GM19324 (cell line): ENCODE data around the gene RAB37.

ENCODE experiments used
- ATAC-seq: cut with Tn5 transposase; IDR thresholded peaks from one replicate; pipeline ENCODE4 v1.9.1; 2021; ENCODE audit warnings: mild to moderate bottlenecking, moderate library complexity; ENCODE audit not compliant: unreplicated experiment, low FRiP score

The RAB37 gene

DNA sequence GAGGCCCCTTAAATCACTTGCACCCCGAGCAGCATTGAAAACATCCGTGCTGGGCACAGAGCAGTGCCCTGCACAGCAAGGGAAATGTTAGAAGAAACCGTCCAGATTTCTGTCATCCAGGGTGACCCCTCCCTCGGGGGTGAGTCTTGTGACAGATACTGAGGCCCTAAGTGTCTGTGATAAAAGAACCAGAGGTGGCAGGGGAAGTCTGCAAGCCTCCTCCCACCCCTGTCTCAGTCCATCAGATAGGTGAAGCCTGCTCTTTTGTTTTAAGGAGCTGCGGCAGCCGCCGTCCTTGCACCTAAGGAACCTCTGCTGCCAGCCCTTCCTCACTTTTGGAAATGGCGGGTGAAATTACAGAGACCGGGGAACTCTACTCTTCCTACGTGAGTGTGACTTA, 39.9 kb downstream of the RAB37 start:
- no peak for ATAC-seq

DNA sequence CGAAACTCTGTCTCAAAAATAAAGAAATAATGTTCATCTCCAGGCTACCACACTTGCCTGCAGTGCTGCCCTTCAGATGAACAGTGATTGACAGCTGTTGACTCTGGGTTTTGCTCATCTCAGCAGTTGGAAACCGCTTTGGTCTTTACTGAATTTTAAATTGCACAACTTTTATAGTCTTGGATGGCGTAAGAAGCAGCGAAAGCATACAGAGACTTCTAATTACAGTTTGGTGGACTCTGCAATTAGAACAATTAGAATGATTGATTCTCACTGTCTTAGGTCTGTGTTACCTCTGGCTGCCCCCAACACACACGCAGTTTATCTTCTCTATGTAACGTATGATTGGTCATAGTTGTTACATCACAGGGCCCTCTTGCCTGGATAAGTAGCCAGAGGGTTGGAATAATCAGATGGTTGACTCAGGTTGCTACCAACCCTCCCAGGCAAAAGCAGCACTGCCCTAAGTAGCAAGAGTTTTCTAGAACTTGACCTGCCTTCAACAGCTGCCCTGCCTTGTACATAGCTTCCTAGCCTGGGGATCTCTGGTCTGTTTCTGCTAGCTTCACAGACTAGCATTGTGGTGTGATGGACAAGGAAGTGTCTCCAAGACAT, 41.0 kb downstream of the RAB37 start:
- ATAC-seq = no peak

DNA sequence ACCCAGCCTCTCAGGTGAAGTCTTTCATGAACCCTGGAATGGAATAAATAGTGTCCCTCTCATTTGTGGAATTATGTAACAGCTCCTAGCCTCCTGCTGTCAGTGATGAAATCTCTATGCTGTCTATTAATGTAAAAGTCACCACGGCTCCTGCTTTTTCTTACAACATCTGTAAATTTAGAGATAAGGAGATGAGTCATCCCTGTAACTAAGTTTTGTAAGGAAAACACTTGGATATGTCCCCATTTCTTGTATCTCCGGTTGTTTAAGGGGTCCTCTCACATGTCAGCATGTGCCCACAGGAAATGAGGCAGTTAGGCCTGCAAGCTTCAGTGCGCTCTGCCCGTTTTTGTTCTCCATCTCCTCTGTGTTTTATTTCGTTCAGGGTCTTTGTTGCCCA, 41.9 kb downstream of the RAB37 start:
- no peak for ATAC-seq

DNA sequence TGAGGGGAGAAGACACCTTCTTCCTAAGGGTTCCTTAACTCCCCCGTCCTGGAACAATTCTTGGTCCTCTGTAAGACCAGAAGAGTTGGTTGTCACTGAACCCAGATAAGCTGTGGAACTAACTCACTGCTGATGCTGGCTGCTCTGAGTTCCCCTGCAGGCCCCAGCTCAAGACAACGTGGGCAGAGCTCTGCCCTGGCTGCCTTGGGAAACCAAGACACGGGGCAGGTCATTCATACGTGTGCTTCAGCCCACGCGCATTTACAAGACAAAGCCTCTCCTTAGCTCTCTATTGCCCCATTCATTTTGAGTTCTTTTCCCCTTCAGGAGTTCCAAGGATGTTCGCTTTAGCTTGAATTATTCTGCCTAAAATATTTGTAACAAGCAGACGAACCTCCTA, 42.4 kb downstream of the RAB37 start:
- no peak for ATAC-seq

DNA sequence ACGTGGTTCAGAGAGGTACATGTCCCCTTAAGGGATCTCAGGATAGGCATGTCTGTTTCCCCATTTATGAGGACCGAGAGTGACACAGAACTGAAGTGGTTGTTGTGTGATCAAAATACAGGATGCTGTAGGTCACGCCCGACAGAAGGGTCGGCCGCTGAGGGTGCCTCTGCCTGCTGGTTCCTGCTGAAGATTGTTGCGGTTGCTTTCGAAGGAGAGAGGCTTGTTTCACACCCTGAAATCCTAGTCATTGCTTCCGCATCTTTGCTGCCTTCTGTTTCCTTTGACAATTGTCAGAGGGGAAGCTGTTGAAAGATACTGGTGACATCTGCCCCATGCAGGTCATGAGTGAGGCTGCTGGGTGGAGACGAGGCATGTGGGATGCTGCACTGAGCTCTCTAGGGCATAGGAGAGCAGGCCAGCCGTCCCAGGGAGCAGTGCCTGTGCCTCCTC, 42.9 kb downstream of the RAB37 start:
- ATAC-seq = no peak

DNA sequence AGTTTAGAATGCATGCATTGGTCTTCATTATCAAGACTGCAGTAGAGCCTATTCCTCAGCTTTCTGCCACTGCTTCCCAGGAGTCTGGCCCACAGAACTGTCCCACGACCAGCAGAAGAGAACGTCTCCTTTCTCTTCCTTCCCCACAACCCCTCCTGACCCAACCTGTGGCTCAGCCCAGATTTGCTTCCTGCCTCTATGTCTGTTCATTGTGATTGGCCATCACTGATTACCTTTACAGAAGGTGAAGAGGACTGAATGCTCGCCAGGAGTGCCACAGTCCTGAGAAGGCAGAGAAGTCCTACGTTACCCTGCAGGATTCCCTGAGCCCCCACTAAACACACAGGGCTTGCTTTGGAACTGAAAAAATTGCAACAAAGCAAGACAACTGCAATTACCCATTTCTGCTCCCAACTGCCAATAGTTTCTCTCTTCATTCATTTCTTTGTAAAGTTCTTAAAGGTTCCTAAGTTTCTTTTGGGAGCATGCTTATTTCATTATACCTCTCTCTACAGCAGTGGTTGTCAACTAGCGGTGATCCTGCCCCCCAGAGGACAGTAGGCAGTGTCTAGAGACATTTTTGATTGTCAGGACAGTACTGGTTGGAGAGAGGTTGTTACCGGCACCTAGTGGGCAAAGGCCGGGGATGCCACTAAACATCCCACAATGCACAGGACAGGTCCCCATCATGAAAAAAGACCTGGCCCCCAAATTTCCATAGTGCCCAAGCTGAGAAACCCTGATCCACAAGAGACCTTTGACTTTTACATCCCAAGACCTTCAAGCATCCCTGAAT, 43.6 kb downstream of the RAB37 start:
- ATAC-seq = no peak

DNA sequence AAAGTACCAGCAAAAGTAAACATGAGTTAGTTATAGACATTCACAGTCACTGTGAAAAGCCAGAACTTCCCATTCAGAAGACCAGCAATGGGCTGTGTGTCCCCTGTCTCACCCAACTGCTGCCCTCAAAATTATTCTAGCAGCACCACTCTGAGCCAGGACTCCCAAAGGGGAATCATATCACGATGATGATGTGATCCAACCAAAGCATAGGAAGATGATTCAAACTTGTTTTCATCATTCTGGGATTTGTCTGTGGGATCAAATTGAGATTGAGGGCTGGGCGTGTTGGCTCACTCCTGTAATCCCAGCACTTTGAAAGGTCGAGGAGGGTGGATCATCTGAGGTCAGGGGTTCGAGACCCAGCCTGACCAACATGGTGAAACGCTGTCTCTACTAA, 45.5 kb downstream of the RAB37 start:
- ATAC-seq = no peak

DNA sequence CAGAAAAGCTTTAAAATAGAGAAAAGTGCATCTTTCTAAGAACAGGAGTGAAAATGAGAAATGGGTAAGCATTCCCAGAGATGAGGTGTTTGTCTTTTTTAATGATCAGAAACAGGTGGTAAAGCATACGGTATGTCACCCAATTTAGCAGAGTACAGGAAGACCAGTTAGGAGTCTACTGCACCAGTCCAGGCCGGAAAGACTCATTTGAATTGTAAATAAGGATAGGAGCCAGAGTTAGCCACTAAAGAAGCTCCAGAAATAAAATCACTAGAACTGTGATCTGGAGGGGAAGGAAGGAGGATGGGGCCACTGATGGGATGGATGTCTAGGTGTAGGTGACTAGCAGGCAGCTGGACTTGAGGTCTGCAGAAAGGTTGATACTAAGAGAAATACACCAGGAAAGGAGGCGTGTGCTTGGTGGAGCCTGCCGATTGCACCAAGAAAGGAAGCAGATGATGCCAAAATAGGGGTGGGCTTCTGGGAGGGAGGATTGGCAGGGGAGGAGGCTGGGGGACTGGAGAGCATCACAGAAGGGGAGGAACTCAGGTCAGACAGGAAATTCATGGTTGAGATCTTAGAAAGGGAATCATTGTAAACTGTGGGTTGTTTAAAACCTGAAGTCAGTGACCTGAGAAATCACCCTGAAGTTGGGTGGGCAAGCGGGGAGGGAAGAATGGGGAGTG, 47.2 kb downstream of the RAB37 start:
- ATAC-seq = no peak

DNA sequence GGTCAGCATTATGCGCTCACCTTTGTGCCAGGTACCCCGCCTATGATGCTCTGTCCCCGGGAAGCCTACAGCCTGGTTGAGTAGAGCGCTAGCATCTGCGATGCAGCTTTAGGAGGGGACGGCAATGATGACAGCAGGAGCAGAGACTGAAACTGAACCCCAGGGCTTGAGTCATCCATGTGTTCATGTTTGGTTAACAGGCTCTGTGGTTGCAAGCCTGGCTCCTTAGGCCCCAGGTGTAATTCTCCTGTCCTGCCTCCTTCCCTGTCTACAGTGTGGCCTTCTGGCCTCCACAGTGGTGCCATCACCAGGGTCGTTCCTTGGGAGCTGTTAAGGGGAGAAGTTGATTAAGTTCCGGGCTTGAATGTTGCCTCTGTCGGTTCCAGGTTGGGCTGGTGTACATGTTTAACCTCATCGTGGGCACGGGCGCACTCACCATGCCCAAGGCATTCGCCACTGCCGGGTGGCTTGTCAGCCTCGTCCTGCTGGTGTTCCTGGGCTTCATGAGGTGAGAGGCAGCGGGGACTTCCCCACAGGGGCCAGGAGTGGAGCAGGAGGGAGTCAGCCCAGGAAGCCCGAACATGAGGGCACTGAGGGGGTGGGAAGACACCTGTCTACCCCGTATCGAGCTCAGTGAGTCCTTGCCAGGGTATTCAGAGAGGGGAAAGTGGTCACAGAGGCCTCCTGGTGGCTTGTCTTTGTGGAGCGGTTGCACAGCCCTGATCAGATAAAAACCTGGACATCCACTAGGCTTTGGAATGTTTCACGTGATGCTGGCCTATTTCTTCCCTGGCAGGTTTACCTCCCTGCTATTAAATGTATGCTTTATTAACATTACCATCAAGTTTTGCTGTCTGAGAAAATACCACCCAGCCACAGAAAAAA, 48.3 kb downstream of the RAB37 start:
- no peak for ATAC-seq

DNA sequence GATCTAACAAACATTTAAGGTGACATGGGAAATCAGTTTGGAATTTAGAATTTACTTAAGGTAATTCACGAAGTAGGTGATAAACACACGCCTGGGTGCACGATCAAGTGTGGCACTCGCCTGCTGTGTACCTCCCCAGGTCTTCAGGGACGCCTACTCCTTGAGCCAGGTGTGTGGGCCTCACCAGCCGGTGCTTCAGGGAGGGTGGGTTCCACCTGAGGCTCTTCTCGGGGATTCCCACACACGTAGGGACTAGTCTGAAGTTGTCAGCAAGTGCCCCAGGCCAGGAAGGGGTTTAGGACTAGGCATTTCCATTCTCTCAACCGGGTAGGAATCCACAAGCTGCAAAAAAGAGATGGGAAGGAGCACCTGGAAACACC, 48.9 kb downstream of the RAB37 start:
- no peak for ATAC-seq

DNA sequence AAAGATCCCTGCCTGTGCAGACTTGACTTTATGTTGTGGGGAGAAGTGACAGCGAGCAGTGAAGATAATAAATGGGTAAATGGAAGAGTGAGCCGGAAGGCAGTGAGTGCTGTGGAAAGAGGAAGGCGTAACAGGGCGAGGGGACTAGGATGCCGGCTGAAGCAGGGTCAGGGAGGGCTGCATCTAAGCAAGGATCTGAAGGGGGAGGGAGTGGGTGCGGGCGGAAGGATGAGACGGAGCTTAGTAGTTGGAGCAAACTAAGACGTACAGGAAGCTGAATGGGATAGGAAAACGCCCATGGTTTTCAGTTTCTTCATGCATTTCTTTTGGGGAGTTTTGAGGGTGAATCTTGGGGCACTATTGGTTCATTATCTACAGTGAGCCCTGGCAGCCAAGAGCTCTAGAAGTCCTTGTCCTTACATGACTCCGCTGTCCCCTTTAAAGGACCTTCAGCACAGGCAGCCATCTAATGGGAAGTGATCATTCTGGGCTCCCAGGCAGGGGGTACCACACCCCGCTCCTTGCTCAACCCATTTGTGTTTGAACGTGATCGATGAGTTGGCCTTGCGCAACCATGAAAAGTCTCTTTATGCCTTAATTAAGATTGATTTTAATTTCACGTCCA, 49.5 kb downstream of the RAB37 start:
- no peak for ATAC-seq

DNA sequence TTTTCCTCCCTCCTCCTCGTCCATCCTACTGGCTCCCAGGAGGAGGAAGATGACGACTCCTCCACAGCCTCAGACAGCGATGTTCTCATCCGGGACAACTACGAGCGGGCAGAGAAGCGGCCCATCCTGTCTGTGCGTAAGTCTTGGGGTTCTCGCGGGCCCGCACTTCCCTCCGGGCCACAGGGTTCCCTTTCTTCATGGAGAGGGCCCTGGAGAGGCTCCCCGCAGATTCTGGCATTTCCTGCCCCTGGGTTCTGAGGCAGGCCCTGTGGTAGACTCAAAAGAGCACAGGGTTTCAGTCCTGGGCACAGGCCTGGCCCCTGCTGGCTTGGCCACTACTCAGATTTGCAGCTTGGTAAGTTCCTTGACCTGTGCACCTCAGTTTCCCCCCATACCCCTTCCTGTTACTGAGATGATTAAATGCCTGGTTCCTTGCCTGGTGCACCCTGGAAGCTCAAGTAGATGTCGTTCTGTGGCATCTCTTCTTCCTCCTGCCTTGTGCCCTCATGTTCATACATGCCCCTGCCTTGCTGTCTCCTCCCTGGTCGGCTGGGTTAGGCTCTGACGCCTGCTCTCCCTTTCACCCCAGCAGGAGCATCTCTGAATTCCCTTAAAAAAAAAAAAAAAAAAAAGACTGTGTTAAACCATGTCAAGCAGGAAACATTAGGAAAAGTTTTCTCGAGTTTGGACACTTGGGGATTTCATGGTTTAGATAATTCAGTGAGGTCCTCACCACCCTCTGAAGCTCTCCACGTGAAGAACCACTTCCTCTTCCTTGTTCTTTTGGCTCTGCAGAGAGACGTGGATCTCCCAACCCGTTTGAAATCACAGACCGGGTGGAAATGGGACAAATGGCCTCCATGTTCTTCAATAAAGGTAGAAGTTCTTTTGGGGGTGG, 53.4 kb downstream of the RAB37 start:
- no peak for ATAC-seq

DNA sequence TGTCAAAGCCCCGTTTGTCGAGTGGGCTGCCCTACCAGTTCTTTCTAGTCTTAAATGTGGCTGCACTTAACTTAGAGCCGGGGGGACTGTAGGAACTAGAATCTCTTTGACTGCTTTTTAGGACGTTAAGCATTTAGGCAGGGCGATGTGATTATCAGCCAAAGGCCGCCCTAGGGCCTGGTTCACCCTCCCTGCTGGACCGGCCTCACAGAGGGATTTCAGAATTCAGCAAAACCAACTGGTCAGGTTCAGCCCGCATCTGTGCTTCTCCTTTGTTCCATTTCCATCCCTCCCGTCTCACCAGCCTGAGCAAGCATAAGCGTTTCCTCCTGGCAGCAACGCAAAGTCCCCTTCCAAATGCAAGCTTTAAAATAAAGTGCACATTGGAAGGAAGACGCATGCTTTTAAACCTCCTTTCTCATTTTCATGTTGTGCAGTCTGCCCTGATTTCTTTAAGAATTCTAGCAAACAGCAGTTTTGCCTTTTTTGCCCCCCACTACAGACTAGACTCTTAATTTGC, 55.6 kb downstream of the RAB37 start:
- ATAC-seq = no peak

DNA sequence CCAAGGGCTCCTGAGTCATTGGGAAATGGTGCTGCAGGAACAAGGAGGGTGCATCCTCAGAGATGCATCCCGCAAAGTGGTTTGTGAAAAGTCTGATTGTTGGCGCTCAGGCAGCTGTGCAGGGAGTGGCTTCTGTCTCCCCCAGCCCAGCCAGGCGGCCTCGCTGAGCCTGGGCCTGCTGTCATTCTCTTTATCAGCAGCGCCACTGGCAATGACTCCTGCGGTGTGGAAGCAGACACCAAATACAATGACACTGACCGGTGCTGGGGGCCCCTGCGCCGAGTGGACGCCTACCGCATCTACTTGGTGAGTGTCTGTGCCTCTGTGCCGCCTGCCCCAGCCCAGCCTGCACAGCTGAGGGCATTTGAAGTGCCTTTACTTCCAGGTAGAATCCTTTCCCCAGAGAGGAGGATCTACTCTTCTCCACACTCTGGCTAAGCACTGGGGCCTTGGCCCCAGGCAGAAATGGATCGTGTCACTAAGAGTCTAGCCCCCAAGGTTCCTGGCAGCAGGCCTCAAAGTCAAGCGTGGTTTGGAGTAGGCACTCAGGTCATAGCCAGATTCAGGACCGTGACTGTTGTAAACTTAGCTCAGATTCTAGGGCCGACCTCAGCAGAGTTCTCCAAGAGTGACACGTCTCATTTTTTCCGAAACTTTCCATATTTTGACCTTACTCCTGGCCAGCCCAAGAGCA, 58.4 kb downstream of the RAB37 start:
- ATAC-seq = no peak

DNA sequence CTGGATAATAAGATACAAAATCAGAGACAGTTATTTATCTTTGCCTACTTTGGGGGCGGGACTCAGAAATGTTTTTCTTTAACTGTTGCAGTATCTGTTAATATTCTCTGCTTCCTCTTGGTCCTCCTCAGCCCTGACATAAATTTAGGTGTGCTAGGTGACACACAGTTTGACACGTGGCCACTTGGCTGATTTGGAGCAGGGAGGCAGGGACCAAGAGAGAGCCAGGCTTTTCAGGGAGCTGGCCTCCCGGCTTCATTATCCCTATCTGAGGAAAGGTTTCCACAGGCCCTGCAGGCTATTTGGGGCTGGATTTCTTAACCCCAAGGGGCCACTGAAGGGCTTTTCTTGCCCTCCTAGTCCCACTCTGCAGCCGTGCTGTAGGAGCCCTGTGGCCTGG, 59.2 kb downstream of the RAB37 start:
- no peak for ATAC-seq

DNA sequence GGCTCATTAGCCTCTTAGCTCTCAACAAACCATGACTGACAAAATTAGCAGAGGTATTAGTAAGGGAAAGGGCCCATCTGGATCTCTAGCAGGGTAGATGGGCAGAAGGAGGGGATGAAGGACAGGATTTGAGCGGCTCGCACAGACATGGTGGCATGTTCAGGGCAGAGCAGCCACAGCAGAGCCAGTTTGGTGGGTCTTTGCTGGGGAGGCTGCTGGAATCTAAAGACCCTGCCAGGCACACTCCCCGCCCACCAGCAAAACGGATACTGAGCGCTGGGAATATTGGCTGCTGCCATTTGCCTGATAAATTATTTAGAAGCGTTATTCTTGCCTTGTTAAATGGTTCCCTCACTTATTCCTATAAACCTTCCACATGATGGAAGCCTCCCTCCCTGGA, 59.8 kb downstream of the RAB37 start:
- ATAC-seq = no peak
